Small intestine (tissue), 7 donors: ENCODE results near the gene CDCP1. TPM values are rescaled to one million over a fixed set of nuclear protein-coding genes. Genes with fewer than 3 reads are reported as not detected.

Source experiments
- DNase-seq, 2 donors: peaks; one replicate each; pipeline versions ENCODE4 v3.0.0 to v3.0.0-alpha.2; 2013
- FAIRE-seq: peaks from 2 replicates; lab custom pipeline; 2012; peaks lifted over from hg19 to GRCh38; lab: Jason Lieb, UNC
- H3K27ac ChIP-seq, 3 donors: one replicate each; pipeline ENCODE4 v1.5.1; 2013; ENCODE audit warnings: low read length in 2 of 3, mild to moderate bottlenecking in 2 of 3, control low read depth in 1 of 3, inconsistent platforms in 1 of 3, low read depth in 1 of 3, moderate library complexity in 1 of 3
- H3K27me3 ChIP-seq, 3 donors: one replicate each; pipeline ENCODE4 v1.6.1; 2013; ENCODE audit warnings: low read length in 3 of 3, inconsistent platforms in 1 of 3; ENCODE audit not compliant: control insufficient read depth in 3 of 3, insufficient read depth in 3 of 3
- H3K36me3 ChIP-seq, 3 donors: one replicate each; pipeline ENCODE4 v1.6.1; 2013; ENCODE audit warnings: low read length in 3 of 3, inconsistent platforms in 1 of 3, low read depth in 1 of 3, mild to moderate bottlenecking in 1 of 3, moderate library complexity in 1 of 3; ENCODE audit not compliant: control insufficient read depth in 3 of 3, insufficient read depth in 2 of 3
- H3K4me1 ChIP-seq, 3 donors: one replicate each; pipeline ENCODE4 v1.6.1; 2013; ENCODE audit warnings: low read length in 2 of 3, inconsistent platforms in 1 of 3, low read depth in 1 of 3, mild to moderate bottlenecking in 1 of 3, moderate library complexity in 1 of 3; ENCODE audit not compliant: control insufficient read depth in 3 of 3, insufficient read depth in 2 of 3
- H3K4me3 ChIP-seq, 3 donors: one replicate each; pipeline ENCODE4 v1.5.1; 2013; ENCODE audit warnings: low read length in 3 of 3, control low read depth in 1 of 3, inconsistent platforms in 1 of 3, low read depth in 1 of 3, mild to moderate bottlenecking in 1 of 3, moderate library complexity in 1 of 3
- H3K9me3 ChIP-seq, 2 donors: one replicate each; pipeline ENCODE4 v1.6.1; 2013; ENCODE audit warnings: low read depth in 1 of 2, low read length in 1 of 2; ENCODE audit not compliant: control insufficient read depth in 2 of 2, insufficient read depth in 1 of 2
- WGBS, 3 donors: extraction: QIAGEN DNeasy Blood & Tissue Kit; methylation state at CpG; one replicate each; pipeline ENCODE4 v1.1.7; 2013; 5-methylcytosine and 5-hydroxymethylcytosine counted together
- polyA plus RNA-seq, 4 donors: library from polyadenylated mRNA; stranded (reverse) in 3 of 4; unstranded in 1 of 4; fragments of 200-250 nt in 3 of 4; fragments of 120-200 nt in 1 of 4; gene quantifications; one replicate each; pipeline versions ENCODE4 v1.2.1 to v1.2.3, GENCODE V29; 2013
- donor health status: healthy with polysubstance abuse.
- donor health status: control.
- donor health status: control.
- donor health status: Bipolar disorder and iron deficiency.
- donor health status: healthy.

The CDCP1 gene
- polyA plus RNA-seq, 4 donors, result 8.4 to 30.6 (median 12.6) TPM

- 77 to 93% (median 82%) methylated on average over 3 of the region's 3 CpGs for WGBS, 3 donors
- Histone ChIP-seq H3K9me3 (no peaks in the 10 kb centered on the region), H3K27me3 (no peaks in the 10 kb centered on the region), H3K4me3 (no peak overlapping the region), H3K4me1 (no peaks in the 10 kb centered on the region), H3K27ac (no peak overlapping the region), H3K36me3 (peaks cover 0 to 24% (median 4%) of the 10 kb centered on the region in 3 donors)
- FAIRE-seq, result no peak
- DNase-seq, result no peak
Observed at GRCh38 chr3:45100981-45101407, 45.2 kb downstream of the CDCP1 start.

- Histone ChIP-seq H3K36me3 (peaks cover 0 to 46% (median 4%) of the 10 kb centered on the region in 3 donors), H3K4me1 (peaks cover 0 to 11% (median 0%) of the 10 kb centered on the region in 3 donors), H3K4me3 (no peak overlapping the region), H3K27ac (no peak overlapping the region), H3K27me3 (no peaks in the 10 kb centered on the region), H3K9me3 (no peaks in the 10 kb centered on the region)
- WGBS, 3 donors, result 80 to 89% (median 84%) methylated on average over 5 of the region's 5 CpGs
- FAIRE-seq, result no peak
- DNase-seq, result no peak
Observed at GRCh38 chr3:45098310-45098709, 47.9 kb downstream of the CDCP1 start.

- H3K27ac ChIP-seq, result no peak overlapping the region
- H3K4me3 ChIP-seq, result no peak overlapping the region
- H3K36me3 ChIP-seq, result peaks cover 0 to 46% (median 4%) of the 10 kb centered on the region in 3 donors
- peaks cover 0 to 20% (median 0%) of the 10 kb centered on the region in 3 donors for H3K4me1 ChIP-seq
- H3K9me3 ChIP-seq, result no peaks in the 10 kb centered on the region
- H3K27me3 ChIP-seq, result no peaks in the 10 kb centered on the region
- DNase-seq (peak in 1 of 2 donors; percentile 28), FAIRE-seq (no peak)
- 22 to 52% (median 39%) methylated on average over 6 of the region's 6 CpGs for WGBS, 3 donors
Observed at GRCh38 chr3:45097296-45097883, 48.8 kb downstream of the CDCP1 start.

- WGBS, 3 donors, result 83 to 92% (median 85%) methylated on average over 7 of the region's 7 CpGs
- H3K36me3 ChIP-seq, result peaks cover 5 to 43% (median 9%) of the 10 kb centered on the region in 3 donors
- no peak overlapping the region for H3K4me3 ChIP-seq
- FAIRE-seq, result no peak
- H3K4me1 ChIP-seq, result peaks cover 0 to 34% (median 0%) of the 10 kb centered on the region in 3 donors
- H3K27me3 ChIP-seq, result no peaks in the 10 kb centered on the region
- no peak overlapping the region for H3K27ac ChIP-seq
- peaks cover 0 to under 1% of the 10 kb centered on the region in 2 donors for H3K9me3 ChIP-seq
- DNase-seq, result no peak
Observed at GRCh38 chr3:45095916-45096526, 50.2 kb downstream of the CDCP1 start.

GRCh38 chr3:45093176-45093575, 53.0 kb downstream of the CDCP1 start:
- FAIRE-seq, result no peak
- H3K36me3 ChIP-seq, result peaks cover 14 to 57% (median 16%) of the 10 kb centered on the region in 3 donors
- H3K4me1 ChIP-seq, result peaks cover 0 to 41% (median 0%) of the 10 kb centered on the region in 3 donors
- peak overlapping the region in 2 of 3 donors; percentile 33 to 86 for H3K27ac ChIP-seq
- peak in 1 of 2 donors; percentile 60 for DNase-seq
- H3K9me3 ChIP-seq, result peaks cover 0 to 5% of the 10 kb centered on the region in 2 donors
- no peaks in the 10 kb centered on the region for H3K27me3 ChIP-seq
- no peak overlapping the region for H3K4me3 ChIP-seq
- 59 to 76% (median 64%) methylated on average over 6 to 8 of the region's 8 CpGs for WGBS, 3 donors

GRCh38 chr3:45092132-45093031, 53.8 kb downstream of the CDCP1 start:
- Histone ChIP-seq H3K4me3 (no peak overlapping the region), H3K9me3 (peaks cover 0 to 5% of the 10 kb centered on the region in 2 donors), H3K36me3 (peaks cover 14 to 59% (median 16%) of the 10 kb centered on the region in 3 donors), H3K27me3 (no peaks in the 10 kb centered on the region), H3K4me1 (peaks cover 0 to 41% (median 0%) of the 10 kb centered on the region in 3 donors), H3K27ac (peak overlapping the region; percentile 48 to 86 (median 57))
- WGBS, 3 donors, result 16 to 43% (median 24%) methylated on average over 12 of the region's 12 CpGs
- FAIRE-seq, result no peak
- DNase-seq, result peak; percentile 47 to 89

- peaks cover 0 to 41% (median 0%) of the 10 kb centered on the region in 3 donors for H3K4me1 ChIP-seq
- DNase-seq, result no peak
- 92 to 94% (median 92%) methylated on average over 4 of the region's 4 CpGs for WGBS, 3 donors
- H3K4me3 ChIP-seq, result no peak overlapping the region
- FAIRE-seq, result no peak
- H3K36me3 ChIP-seq, result peaks cover 14 to 67% (median 20%) of the 10 kb centered on the region in 3 donors
- H3K27me3 ChIP-seq, result no peaks in the 10 kb centered on the region
- H3K27ac ChIP-seq, result peak overlapping the region in 1 of 3 donors; percentile 86
- peaks cover 0 to 5% of the 10 kb centered on the region in 2 donors for H3K9me3 ChIP-seq
Observed at GRCh38 chr3:45090855-45091254, 55.3 kb downstream of the CDCP1 start.
